NCI-H526 treated with DMSO at 0.1 percent for 48 hours (cell line): ENCODE measurements around the gene ZBTB6.
"Not testable (repeated sequence)": the region's sequence is repeated elsewhere in the genome, so short reads cannot be mapped to it uniquely, and the experiment has no call there.

Source experiments
- DNase-seq: peaks from one replicate; lab custom pipeline; 2025; lab: John Stamatoyannopoulos, UW

Gene ZBTB6

GRCh38 chr9:122929796-122930354, 16.8 kb upstream of the ZBTB6 start:
- no peak for DNase-seq

GRCh38 chr9:122923947-122924346, 10.8 kb upstream of the ZBTB6 start:
- DNase-seq: no peak

- no peak for DNase-seq
These were observed 9.6 kb upstream of the ZBTB6 start for GRCh38 chr9:122922713-122923112.

- DNase-seq: no peak
These were observed 5.2 kb upstream of the ZBTB6 start for GRCh38 chr9:122918310-122918709.

- no peak for DNase-seq
These were observed 506 bp downstream of the ZBTB6 start for GRCh38 chr9:122912671-122912963.

- not testable (repeated sequence) for DNase-seq
These were observed 7.0 kb downstream of the ZBTB6 start for GRCh38 chr9:122906122-122906521.

- peak; percentile 95 for DNase-seq
These were observed 8.1 kb downstream of the ZBTB6 start, which contains the start of gene RC3H2 for GRCh38 chr9:122904823-122905710. RC3H2 (minus strand) TSS chr9:122905359; CDS start chr9:122897509, 7,850 bp downstream.

- DNase-seq: no peak
These were observed 8.7 kb downstream of the ZBTB6 start for GRCh38 chr9:122904466-122904822.

- DNase-seq: no peak
These were observed 12.3 kb downstream of the ZBTB6 start for GRCh38 chr9:122900791-122901190.

GRCh38 chr9:122897969-122898368, 15.2 kb downstream of the ZBTB6 start:
- no peak for DNase-seq

- DNase-seq: no peak
These were observed 24.6 kb downstream of the ZBTB6 start for GRCh38 chr9:122888480-122888879.

GRCh38 chr9:122883125-122883524, 30.0 kb downstream of the ZBTB6 start:
- no peak for DNase-seq

GRCh38 chr9:122879443-122879842, 33.7 kb downstream of the ZBTB6 start:
- DNase-seq: no peak

- DNase-seq: no peak
These were observed 37.6 kb downstream of the ZBTB6 start for GRCh38 chr9:122875523-122875922.

- DNase-seq: not testable (repeated sequence)
These were observed 45.8 kb downstream of the ZBTB6 start for GRCh38 chr9:122867276-122867675.

- DNase-seq: no peak
These were observed 47.0 kb downstream of the ZBTB6 start for GRCh38 chr9:122866079-122866478.

GRCh38 chr9:122865300-122865699, 47.8 kb downstream of the ZBTB6 start:
- DNase-seq: no peak

- DNase-seq: no peak
These were observed 49.7 kb downstream of the ZBTB6 start for GRCh38 chr9:122863407-122863806.

GRCh38 chr9:122860319-122861142, 52.6 kb downstream of the ZBTB6 start:
- DNase-seq: no peak
